NB4 (cell line): ENCODE results near the gene SERPINE2.

Experiments
- POLR2A ChIP-seq: IDR thresholded peaks from 2 replicates; pipeline ENCODE4 v1.6.1; 2011; ENCODE audit warnings: mild to moderate bottlenecking; ENCODE audit not compliant: insufficient read length; ENCODE audit errors: extremely low read depth
- TF ChIP-seq, protein P1 (sequence below): IDR thresholded peaks from one replicate; pipeline ENCODE4 v1.5.1; 2012; ENCODE audit warnings: low read depth, low read length

DNA sequence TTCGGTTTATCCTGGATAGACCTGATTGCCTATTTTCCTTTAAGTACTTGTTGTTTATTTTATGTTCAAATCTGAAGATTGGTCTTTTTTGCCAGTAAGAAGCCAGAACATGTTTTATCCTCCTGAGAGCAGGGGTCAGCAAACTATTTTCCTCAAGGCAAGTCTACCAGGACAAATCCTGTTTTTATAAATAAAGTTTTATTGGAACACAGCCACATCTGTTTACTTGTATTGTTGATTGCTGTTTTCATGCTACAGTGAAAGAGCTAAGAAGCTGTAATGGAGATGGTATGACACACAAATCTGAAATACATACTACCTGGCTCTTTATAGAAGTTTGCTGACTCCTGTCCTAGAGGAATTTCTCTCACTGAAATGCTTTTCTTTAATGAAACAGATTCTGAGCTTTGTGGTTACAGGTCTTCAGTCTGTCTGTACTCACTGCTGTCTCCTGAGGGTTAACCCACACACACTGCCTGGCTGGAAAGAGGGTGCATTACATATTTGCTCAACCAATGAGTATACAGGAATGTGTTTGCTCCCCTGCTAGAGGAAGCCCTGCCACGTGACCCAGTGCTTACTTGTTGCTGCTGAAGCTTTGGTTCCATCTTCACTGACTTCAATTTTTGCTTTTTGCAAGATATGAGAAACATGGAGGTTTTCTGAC lies 59.2 kb downstream of the SERPINE2 start:
- TF ChIP-seq, protein P1, sequence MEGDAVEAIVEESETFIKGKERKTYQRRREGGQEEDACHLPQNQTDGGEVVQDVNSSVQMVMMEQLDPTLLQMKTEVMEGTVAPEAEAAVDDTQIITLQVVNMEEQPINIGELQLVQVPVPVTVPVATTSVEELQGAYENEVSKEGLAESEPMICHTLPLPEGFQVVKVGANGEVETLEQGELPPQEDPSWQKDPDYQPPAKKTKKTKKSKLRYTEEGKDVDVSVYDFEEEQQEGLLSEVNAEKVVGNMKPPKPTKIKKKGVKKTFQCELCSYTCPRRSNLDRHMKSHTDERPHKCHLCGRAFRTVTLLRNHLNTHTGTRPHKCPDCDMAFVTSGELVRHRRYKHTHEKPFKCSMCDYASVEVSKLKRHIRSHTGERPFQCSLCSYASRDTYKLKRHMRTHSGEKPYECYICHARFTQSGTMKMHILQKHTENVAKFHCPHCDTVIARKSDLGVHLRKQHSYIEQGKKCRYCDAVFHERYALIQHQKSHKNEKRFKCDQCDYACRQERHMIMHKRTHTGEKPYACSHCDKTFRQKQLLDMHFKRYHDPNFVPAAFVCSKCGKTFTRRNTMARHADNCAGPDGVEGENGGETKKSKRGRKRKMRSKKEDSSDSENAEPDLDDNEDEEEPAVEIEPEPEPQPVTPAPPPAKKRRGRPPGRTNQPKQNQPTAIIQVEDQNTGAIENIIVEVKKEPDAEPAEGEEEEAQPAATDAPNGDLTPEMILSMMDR, result no peak
- TF ChIP-seq POLR2A, result no peak
